Sigmoid colon (tissue), 4 donors: ENCODE data around the gene FLNB.

Experiments
- CTCF ChIP-seq, 4 experiments: fragments of 450-650 bp in 3 of 4; fragments of 200-600 bp in 1 of 4; IDR thresholded peaks; one replicate each; pipeline ENCODE4 v1.5.1; 2016 to 2019; ENCODE audit warnings: antibody characterized with exemption in 4 of 4, mild to moderate bottlenecking in 3 of 4, moderate library complexity in 2 of 4
- EP300 ChIP-seq, 4 donors: sonication (generic); formaldehyde crosslinking; IDR thresholded peaks; one replicate each; pipeline ENCODE4 v1.6.1; 2017; ENCODE audit warnings: antibody characterized with exemption in 4 of 4

DNA sequence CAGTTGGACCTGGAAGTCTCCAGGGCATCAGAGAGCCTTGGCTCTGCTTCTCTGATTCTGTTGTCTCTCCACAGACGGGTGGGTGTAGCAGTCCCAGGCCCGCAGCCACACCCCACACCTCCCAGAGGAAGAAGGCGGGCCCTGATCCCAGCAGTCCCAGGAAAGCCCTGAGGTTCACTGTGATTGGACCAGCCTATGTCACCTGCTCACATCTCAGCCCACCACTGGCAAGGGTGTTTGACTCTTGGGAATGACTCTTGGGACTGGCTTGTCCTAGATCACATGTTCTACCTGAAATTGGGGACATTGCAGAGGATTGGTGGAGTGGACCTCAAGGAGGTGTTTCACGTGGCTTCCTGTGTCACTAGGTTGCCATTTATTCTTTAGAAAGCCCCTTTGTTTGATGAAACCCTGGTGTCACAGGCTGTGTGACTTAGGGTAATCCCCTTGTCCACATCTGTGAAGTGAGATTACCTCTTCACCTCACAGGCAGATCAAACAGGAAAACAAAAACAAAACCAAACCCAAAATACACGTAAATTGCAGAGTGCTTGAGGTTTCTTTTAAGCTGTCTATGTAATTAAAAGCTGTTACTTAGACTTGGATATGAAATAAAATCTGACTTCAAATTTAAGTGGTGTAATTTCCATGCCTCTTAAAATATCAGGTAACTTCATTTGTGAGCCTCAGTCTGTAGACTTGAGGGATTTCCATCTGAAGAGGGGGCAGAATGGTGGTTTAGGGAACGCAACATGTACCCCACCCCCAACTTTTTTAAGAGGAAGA, 26.7 kb downstream of the FLNB start:
- TF ChIP-seq CTCF (IDR thresholded peaks at IDR 0.05) (no peak), EP300 (IDR thresholded peaks at IDR 0.05) (no peak)
